ENCODE results near the gene TSC22D1. TPM values are rescaled to one million over a fixed set of nuclear protein-coding genes. Genes with fewer than 3 reads are reported as not detected.
"Not testable (repeated sequence)": the region's sequence is repeated elsewhere in the genome, so short reads cannot be mapped to it uniquely, and the experiment has no call there.

The TSC22D1 gene
- total RNA-seq, 1 experiment from 2014 or later = 227 TPM

DNA sequence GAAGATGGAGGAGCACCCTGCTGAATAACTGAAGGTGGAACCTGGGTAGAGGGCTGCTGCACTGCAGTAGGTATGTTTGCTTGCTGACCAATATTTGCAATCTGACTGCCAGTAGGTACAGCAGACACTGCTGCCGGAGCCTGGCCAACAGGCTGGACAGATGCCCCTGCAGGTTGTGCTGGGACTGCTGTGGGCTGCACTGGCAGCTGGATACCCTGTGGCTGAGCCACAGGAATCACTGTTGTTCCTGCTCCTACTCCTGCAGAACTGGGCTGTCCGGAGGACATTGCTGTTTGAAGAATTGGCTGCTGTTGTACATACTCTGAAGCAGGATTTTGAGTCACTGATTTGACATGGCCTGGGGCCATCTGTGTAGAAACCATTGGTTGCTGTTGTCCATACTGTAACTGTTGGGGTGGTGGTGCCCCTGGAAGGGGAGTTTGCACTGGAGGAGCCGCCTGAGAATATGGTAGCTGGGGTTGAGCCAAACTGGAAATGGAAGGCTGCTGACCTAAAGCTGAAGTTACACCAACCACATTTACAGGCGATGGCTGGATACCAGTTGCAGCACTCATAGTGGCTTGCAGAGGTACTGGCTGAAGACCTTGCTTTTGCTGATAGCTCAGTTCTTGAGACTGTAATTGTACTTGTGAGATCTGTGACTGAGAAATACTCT is 2.2 kb downstream of the TSC22D1 start:
- DNase-seq (ENCODE audit: low read depth) = peak; percentile 88

DNA sequence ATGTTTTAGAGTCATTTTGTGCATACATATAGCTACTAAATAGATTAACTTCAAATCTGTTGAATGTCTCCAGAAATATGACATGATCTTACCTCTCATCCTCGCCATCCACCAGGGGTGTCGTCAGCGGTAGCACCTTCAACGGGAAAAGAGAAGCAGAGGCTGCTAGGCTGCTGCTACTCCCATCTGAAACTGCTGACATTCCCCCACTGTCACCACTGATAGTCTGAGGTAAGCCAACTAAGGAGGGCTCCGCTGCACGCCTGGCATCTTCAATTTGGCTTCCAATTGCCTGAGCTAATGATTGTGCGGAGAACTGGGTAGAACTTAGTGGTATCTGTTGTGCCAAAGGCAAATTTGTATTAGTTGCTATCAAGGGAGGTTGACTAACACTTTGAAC is 3.1 kb downstream of the TSC22D1 start:
- DNase-seq (ENCODE audit: low read depth) = no peak

DNA sequence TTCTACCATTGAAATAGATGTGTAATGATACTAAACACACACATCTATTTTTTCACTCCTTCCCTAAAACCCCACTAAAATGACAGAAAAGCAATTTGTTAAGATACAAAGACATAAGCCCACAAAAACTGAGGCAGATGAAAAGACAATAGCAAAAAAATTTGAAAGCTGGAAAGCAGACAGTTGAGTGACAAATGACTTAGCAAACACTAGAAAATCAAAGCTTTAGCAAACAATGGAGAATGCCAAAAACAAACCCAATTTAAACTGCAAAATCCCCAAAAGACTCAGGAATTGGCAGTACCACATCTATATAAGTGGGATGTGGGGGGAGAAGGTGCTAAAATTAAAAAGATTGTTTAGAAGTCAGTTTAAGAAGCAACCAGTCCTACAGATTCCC is 9.5 kb downstream of the TSC22D1 start:
- DNase-seq (ENCODE audit: low read depth) = no peak

DNA sequence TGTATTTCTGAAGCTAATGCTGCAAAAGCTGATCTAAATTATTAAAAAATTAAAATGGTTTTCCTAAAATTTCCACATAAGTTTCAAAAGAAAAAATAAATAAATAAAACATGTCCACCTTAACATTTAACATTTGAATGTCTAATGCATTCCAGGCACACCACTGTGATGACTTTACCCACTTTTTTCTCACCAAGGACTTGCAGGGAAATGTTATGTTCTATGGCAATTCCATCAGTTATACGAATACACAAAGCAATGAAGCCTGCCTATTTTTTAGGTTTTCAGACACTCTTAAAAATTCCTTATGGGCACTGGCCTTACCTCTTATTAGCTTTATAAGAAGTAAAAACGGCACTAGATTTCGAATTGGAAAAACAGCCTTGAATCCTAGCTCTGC is 10.2 kb downstream of the TSC22D1 start:
- DNase-seq (ENCODE audit: low read depth) = no peak

DNA sequence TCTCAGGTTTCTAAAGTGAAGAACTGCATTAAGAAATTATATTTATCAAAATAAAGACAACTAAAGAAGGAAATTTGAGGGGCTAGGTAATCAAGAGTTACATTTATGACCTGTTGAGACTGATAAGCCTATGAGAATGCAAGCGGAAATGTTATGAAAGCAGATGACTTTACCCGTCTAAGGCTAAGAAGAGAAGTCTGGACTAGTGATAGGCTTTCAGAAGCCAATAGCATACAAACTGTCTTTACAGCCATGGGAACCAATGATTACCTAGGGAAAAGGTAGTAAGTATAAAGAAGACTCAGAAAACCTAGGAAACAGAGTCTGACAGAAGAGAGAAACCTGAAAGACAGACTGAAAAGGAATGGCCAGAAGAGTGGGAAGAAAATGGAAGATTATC is 11.2 kb downstream of the TSC22D1 start:
- no peak for DNase-seq (ENCODE audit: low read depth)

DNA sequence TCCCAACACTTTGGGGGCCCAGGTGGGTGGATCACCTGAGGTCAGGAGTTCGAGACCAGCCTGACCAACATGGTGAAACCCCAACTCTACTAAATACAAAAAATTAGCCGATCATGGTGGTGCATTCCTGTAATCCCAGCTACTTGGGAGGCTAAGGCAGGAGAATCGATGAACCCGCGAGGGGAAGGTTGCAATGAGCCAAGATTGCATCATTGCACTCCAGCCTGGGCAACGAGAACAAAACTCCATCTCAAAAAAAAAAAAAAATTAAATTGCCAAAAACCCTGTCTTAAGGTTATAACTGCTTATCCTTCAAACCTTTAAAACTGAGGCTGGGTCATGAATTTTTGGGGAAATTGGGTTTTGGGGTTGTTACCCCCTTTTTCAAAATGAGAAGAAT is 13.3 kb downstream of the TSC22D1 start:
- not testable (repeated sequence) for DNase-seq (ENCODE audit: low read depth)

DNA sequence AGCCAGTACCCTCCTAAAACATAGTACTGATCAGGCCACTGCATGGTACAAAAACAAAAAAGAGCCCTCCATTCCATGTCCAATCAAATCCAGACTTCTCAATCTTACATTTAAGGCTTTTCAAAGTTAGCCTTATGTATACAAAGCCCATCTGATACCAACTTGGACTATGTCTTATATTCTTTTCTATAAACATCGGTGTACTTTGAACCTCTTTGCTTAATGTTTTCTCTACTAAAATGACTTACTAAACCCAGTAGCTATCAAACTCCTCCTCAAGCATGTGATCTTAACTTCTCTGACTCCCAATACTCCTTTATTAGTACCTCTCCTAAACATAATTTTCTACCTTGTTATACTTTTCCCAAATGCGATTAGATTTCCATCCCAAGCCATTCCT is 14.8 kb downstream of the TSC22D1 start:
- DNase-seq (ENCODE audit: low read depth) = no peak

DNA sequence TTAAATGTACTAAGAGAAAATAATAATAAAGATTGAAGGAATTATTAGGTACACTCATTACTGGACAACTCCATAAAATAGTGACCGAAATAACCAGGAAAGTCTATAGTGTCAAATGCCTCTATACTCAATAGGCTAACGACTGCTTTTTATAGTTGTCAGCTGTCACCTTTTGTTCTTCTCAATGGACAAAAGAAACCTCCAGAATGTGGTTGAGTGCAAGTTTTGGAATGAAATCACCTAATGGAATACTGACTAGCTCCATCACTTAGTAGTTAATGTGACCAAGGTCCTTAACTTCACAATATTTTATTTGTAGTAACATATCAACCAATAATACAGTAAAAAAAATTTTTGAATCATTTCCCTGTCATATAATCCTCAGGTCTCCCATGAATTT is 18.1 kb downstream of the TSC22D1 start:
- DNase-seq (ENCODE audit: low read depth) = no peak

DNA sequence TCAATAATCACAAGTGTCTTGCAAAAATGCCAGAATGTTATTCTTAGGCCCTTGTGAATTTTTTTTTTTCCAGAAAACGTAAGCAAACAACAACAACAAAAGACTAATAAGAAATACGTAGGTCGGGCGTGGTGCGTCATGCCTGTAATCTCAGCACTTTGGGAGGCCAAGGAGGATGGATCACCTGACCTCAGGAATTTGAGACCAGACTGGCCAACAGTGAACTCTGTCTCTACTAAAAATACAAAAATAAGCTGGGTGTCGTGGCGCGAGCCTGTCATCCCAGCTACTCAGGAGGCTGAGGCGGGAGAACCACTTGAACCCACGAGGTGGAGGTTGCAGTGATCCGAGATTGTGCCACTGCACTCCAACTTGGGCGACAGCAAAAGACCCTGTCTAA is 20.9 kb downstream of the TSC22D1 start:
- no peak for DNase-seq (ENCODE audit: low read depth)

DNA sequence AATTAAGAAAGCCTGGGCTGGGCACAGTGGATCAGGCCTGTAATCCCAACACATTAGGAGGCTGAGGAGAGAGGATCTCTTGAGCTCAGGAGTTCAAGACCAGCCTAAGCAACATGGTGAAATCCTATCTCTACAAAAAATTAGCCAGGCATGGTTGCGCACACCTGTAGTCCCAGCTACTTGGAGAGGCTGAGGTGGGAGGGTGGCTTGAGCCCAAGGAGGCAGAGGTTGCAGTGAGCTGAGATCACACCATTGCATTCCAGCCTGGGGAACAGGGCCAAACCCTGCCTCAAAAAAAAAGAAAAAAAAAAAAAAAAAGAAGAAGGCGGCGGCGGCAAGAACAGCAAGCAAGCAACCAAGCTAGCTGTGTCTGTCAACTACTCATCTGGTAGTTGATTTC is 26.7 kb downstream of the TSC22D1 start:
- no peak for DNase-seq (ENCODE audit: low read depth)

DNA sequence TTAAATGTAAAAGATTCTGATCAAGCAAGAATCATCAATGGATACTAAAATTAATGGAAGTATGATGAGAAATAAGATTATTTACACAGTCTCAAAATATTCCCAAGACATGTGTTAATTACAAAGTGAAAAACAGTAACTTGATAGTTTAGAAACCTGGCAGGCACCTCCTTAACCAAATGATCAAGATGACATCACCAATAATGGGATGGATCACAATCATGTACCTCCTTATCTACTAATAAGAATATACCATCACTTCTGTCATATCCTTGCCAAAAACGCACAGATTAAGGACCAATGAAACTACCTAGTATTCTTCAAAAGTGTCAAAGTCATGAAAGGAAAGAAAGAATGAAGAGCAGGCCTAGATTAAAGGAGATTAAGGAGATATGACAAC is 30.0 kb downstream of the TSC22D1 start:
- DNase-seq (ENCODE audit: low read depth) = no peak

DNA sequence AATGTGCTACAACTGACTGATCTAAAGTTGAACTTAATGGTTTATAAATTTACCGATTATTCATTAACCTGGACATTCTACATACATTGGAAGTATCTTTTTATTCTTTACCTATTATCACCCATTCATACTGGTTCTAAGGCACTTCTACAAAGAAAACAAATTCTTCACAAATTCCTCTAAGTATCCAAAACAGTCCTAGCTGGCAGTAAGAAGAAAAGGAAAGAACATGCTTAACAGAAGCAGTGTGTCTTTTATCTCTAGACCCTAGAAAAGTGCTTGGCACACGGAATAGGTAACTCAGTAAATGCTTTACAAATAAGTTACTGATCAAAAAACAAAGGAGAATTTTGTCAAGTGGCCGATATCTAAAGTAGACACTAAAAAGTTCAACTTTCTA is 32.8 kb downstream of the TSC22D1 start:
- no peak for DNase-seq (ENCODE audit: low read depth)

DNA sequence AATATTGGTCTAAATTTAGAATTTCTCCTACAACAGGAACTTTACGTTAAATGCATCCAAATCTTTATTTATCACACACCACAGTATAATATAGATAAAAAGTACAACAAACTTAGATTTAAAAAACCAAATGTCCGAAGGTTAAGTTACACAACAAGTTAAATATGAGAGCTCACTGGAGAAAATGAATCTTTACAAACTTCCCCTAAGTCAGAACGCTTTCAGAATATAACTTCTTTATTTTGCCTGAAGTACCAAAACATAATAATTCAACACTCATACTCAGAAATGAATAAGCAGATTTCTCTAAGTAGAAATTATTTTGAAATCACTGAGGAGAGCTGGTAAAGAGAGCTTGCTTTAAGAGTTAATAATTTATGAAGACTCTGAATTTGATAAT is 33.8 kb downstream of the TSC22D1 start:
- no peak for DNase-seq (ENCODE audit: low read depth)

DNA sequence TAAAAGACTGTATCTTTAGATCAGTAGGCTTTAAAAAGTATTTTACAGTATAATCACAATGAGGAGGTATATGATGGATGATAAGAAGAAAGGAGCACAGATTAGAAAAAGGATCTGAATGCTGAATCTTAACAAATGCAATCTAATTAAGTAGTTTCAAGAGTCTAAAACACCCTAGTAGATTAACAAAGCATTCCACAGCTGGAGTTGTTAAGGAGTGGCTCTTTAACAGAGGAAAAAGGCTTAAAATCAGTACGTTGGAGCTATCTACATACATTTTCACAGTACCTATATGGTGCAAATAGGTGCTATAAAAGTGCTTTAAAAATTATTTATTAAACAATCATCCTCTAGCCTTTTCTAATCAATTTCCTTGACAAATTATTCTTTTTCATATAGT is 34.5 kb downstream of the TSC22D1 start:
- DNase-seq (ENCODE audit: low read depth) = no peak

DNA sequence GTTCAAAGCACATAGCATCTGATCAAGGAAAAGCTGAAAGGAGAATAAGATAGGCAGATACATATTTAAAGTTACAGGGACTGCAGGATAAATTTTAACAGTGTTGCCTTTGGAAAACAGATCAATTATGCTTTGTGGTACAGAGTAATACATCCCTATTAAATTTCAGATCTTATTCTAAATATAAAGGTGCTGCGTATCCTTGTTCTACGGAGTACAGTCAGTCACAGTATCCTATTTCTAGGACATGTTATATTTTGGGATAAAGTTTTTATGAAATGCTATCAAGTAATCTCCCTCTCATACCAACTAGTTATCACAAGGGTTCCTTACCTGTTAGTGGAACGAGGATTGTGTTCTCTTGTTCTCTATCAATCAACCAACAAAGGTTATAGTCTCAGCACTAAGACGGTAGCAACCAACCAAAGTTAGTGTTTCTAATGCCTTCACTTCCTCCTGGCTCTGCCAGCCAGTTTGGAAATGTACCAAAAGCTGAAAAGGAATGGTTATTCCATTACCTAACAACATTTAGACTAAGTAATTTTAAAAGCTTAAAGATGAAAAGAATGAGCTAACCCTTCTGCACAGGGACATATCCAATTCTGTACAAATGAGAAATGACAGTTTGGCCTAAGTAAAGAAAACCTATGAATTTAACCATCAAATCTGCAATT is 35.2 kb downstream of the TSC22D1 start:
- no peak for DNase-seq (ENCODE audit: low read depth)

DNA sequence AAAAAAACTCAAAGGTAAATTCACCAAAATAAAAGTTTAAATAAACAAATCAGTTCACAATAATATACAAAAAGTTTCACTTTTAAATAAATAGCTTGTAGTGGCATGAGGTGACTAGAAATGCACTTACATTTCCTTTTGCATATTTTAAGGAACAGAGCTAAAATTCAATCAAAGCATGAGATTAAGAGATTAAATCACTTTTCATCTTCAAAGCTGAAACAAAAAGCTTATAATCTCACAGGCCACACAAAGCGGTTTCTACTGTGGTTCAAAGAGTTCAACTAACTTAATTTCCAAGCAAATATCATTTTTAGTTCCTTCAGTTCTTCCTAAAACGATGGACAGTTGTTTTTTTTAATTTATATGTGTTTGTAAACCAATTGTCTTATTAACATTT is 38.9 kb downstream of the TSC22D1 start:
- no peak for DNase-seq (ENCODE audit: low read depth)

DNA sequence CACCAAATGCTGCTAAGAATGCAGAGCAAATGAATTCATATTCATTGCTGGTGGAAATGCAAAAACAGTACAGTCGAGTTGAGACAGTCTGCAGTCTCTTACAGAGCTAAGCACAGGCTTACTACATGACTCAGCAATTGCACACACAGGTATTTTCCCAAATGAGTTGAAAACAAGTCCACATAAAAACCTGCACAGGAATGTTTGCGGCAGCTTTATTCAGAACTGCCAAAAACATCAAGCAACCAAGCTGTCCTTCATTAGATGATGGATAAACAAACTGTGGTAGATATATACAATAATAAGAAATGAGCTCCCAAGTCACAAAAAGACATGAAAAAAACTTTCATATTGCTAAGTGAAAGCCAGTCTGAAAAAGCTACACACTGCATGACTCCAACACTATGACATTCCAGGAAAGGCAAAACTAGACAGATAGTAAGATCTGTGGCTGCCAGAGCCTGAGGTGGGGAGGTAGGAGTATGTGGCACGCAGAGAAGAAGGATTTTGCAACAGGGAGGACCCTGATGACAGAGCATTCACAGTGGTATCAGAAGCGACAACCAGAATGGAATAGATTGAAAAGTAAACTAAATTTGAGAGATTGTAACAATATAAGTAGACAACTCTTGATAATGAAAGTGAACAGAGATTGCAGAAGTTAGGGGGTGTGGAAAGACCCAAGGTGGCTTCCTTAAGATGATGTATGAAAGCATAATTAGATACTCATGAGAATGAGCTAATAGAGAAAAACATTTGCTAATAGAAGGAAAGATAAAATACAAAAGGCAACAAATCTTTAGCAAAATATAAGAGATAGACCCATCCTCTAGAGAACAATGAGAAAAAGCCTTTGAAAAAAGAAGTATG is 52.7 kb downstream of the TSC22D1 start:
- peak; percentile 50 for DNase-seq (ENCODE audit: low read depth)

DNA sequence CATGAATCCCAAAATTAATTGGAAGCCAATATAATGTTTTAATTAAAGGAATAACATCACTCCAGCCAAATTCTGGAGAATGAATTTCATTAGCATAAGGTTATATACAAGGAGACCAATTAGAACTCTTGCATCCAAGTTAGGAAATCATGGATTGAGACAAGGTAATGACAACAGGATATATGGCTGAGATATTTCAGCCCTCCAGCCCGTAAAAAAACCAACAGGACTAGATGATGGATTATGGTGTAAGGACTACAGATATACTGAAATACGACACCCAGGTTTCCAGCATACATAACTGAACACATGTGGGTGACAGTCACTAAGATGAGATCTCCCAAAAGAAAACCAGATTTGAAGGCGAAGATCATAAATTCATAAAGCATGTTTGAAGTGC is 56.5 kb downstream of the TSC22D1 start:
- no peak for DNase-seq (ENCODE audit: low read depth)

DNA sequence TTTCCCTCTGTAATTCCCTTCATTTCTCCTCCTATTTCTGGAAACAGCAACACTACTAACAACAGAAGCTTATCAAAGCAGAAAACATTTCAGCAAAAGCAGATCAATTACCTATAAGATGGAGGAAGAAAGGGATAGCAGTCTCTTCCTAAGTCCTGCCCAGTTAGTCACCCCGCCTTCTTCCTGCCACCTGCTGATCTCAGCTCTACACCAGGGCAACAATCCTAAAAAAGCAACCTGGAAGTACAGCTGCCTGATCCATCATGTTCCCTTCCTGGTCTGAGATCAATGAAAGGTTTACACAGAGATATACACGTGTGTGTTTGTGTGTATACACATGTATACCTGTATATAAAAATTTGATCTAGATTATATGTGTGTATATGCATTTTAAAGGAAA is 59.4 kb downstream of the TSC22D1 start:
- DNase-seq (ENCODE audit: low read depth) = no peak

DNA sequence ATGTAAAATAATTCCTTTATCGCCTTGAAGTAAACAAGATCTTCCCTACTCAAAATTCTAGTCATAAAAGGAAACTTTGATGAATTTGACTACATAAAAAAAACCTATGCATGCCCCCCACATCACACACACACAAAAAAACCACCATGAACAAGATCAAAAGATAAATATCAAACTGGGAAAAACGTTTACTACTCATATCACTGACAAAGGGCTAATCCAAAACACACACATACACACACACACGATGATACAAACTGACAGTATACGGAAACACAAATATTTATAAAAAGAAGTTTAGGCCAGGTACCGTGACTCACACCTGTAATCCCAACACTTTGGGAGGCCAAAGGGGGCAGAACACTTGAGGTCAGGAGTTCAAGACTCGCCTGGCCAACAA is 61.9 kb downstream of the TSC22D1 start:
- no peak for DNase-seq (ENCODE audit: low read depth)

DNA sequence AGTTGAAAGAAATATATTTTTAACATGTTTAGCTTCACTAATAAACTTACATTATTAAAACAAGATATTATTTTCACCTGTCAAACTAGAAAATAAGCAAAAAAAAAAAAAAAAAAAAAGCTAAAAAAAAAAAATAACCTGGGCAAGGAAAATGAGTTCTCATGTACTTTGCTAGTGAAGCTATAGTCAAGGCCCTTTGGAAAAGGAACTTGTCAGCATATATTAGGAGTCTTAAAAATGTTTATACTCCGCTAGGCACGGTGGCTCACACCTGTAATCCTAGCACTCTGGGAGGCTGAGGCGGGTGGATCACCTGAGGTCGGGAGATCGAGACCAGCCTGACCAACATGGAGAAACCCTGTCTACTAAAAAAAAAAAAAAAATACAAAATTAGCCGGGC is 66.3 kb downstream of the TSC22D1 start:
- DNase-seq (ENCODE audit: low read depth) = not testable (repeated sequence)

DNA sequence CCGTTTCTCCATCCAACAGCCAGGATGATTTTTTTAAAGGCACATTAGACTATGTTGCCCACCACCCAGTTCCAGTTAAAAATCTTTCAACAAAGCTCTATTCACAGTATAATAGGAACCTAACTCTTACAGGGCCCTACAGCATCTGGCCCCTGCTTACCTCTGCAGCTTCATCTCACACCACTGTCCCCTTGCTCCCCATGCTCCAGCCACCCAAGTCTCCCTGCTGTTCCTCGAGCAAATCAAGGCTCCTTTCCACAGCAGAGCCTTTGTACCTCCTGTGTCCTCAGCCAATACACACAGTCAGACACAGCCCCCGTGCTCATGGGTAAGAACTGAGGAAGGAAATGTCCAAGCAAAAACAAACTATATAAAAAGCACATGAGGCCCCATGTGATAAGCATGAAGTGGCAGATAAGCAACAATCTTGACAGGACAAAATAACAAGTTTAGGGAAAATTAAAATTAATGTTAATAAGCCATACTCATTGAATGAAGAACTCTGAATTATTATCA is 67.5 kb downstream of the TSC22D1 start:
- DNase-seq (ENCODE audit: low read depth) = no peak

DNA sequence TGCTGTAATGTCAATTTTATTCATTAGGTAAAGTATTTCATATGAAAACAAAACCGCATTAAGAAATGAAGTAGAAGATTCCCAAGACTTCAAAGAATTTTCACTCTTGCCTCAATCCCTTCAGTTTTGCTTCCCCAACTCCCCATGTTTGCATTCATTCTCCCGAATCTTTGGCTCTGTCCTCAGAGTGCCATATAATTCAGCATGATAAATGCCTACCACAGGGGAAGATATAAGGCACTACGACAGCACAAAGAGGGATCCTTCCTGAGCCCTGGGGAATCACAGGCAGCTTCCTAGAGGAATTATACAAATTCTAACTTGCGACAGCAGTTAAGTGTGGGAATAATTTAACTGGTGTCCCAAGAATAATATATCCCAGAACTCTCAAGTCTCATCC is 68.5 kb downstream of the TSC22D1 start:
- no peak for DNase-seq (ENCODE audit: low read depth)

Measured in RPMI7951 (cell line).